Endothelial cell of umbilical vein (primary cell): ENCODE results near the gene EAF1.

Source experiments
- CTCF ChIP-seq, 2 donors: IDR thresholded peaks; 1 replicate in 1 of 2; 2 replicates in 1 of 2; pipeline ENCODE4 v1.5.1; 2011; ENCODE audit warnings: low read length in 2 of 2, mild to moderate bottlenecking in 2 of 2, moderate library complexity in 2 of 2, control low read depth in 1 of 2, inconsistent platforms in 1 of 2, low read depth in 1 of 2; ENCODE audit not compliant: insufficient read depth in 1 of 2; ENCODE audit errors: extremely low read depth in 1 of 2
- EZH2 ChIP-seq: IDR thresholded peaks from 2 replicates; pipeline ENCODE4 v1.6.1; 2012; ENCODE audit warnings: borderline replicate concordance, low read depth, mild to moderate bottlenecking, moderate library complexity, low read length, inconsistent platforms; ENCODE audit not compliant: severe bottlenecking
- FOS ChIP-seq: IDR thresholded peaks from 2 replicates; pipeline ENCODE4 v1.6.1; 2011; ENCODE audit warnings: mild to moderate bottlenecking, low read length, moderate library complexity, borderline replicate concordance; ENCODE audit not compliant: insufficient read depth
- GATA2 ChIP-seq: IDR thresholded peaks from 2 replicates; pipeline ENCODE4 v1.7.0; 2011; ENCODE audit warnings: low read depth, mild to moderate bottlenecking, moderate library complexity, mixed read lengths, low read length; ENCODE audit not compliant: insufficient read length, insufficient read depth
- JUN ChIP-seq: IDR thresholded peaks from 2 replicates; pipeline ENCODE4 v1.6.1; 2011; ENCODE audit warnings: borderline replicate concordance, low read depth; ENCODE audit not compliant: insufficient read length, insufficient read depth
- MAX ChIP-seq: IDR thresholded peaks from 2 replicates; pipeline ENCODE4 v1.6.1; 2011; ENCODE audit not compliant: insufficient read depth, insufficient read length
- MYC ChIP-seq: IDR thresholded peaks from one replicate; pipeline ENCODE4 v1.6.1; 2011; ENCODE audit warnings: mild to moderate bottlenecking, low read depth, low read length
- POLR2A ChIP-seq: IDR thresholded peaks from 2 replicates; pipeline ENCODE4 v1.6.1; 2012; ENCODE audit warnings: low read depth, mild to moderate bottlenecking, control low read depth, low read length
- POLR2AphosphoS5 ChIP-seq: IDR thresholded peaks from 2 replicates; pipeline ENCODE4 v1.6.1; 2012; ENCODE audit warnings: low read depth, mild to moderate bottlenecking, control low read depth, low read length, moderate library complexity; ENCODE audit not compliant: insufficient read depth

GRCh38 chr3:15452961-15453360 lies 25.6 kb downstream of the EAF1 start:
- TF ChIP-seq POLR2AphosphoS5 = no peak
- no peak for TF ChIP-seq CTCF (IDR thresholded peaks at IDR 0.05; ENCODE audit: extremely low read depth in 1 of 2, insufficient read depth in 1 of 2, low read depth in 1 of 2, low read length in 2 of 2)
- TF ChIP-seq POLR2A = no peak
- no peak for TF ChIP-seq MAX
- no peak for TF ChIP-seq EZH2
- no peak for TF ChIP-seq FOS
- no peak for TF ChIP-seq MYC
- no peak for TF ChIP-seq JUN
- TF ChIP-seq GATA2 = no peak
